Cardiac muscle cell (in vitro differentiated cells and primary cell): ENCODE measurements around the gene SIAH3. TPM values are rescaled to one million over a fixed set of nuclear protein-coding genes. Genes with fewer than 3 reads are reported as not detected.

ENCODE experiments used
- polyA plus RNA-seq: library from polyadenylated mRNA; unstranded; fragments of >200 nt; fragmentation: Nextera tagmentation; extraction: Ambion mirVana; gene quantifications from 2 replicates; pipeline ENCODE4 v1.2.1, GENCODE V29; 2016
- total RNA-seq: library from RNA; depleted of rRNA; stranded (reverse); fragments of >200 nt; gene quantifications from 2 replicates; pipeline ENCODE4 v1.2.3, GENCODE V29; 2016

Gene SIAH3
- total and polyA plus RNA-seq, 2 experiments from 2014 or later: 1.3 to 3.9 TPM

Other genes with a start within 250 kb of the SIAH3 start
- not detected in 2 replicates for gene ERICH6B, start 236.0 kb downstream of the SIAH3 start, total RNA-seq
- gene ERICH6B, start 236.0 kb downstream of the SIAH3 start, polyA plus RNA-seq: 0.98 and 1.5 TPM in 2 replicates
- not detected in 2 replicates for gene CBY2, start 149.4 kb downstream of the SIAH3 start, total RNA-seq
- 0.35 TPM in 1 of 2 replicates, not detected in the other for gene CBY2, start 149.4 kb downstream of the SIAH3 start, polyA plus RNA-seq
- 12.5 and 20.0 TPM in 2 replicates for gene ZC3H13, start 201.0 kb upstream of the SIAH3 start, total RNA-seq
- 55.2 and 72.2 TPM in 2 replicates for gene ZC3H13, start 201.0 kb upstream of the SIAH3 start, polyA plus RNA-seq